ENCODE measurements around the gene BPIFB1.

GRCh38 chr20:33332905-33333456 is 50.0 kb downstream of the BPIFB1 start:
- no peak for TF ChIP-seq CTCF (IDR thresholded peaks at IDR 0.05; ENCODE audit: poor library complexity)
- no peak for TF ChIP-seq EZH2 (IDR thresholded peaks at IDR 0.05; ENCODE audit: borderline replicate concordance)
- TF ChIP-seq EZH2phosphoT487 (IDR thresholded peaks at IDR 0.05; ENCODE audit: low read depth, severe bottlenecking, unreplicated experiment): no peak
